ENCODE results near the gene CAPN15. TPM values are rescaled to one million over a fixed set of nuclear protein-coding genes. Genes with fewer than 3 reads are reported as not detected.

Gene CAPN15
- total RNA-seq, 4 donors from 2014 or later: 19.6 to 42.6 (median 29.0) TPM

- intact Hi-C loops (cut with DNase I): no loop called here
- TF ChIP-seq POLR2A (IDR thresholded peaks at IDR 0.05): no peak
- TF ChIP-seq, protein P1, sequence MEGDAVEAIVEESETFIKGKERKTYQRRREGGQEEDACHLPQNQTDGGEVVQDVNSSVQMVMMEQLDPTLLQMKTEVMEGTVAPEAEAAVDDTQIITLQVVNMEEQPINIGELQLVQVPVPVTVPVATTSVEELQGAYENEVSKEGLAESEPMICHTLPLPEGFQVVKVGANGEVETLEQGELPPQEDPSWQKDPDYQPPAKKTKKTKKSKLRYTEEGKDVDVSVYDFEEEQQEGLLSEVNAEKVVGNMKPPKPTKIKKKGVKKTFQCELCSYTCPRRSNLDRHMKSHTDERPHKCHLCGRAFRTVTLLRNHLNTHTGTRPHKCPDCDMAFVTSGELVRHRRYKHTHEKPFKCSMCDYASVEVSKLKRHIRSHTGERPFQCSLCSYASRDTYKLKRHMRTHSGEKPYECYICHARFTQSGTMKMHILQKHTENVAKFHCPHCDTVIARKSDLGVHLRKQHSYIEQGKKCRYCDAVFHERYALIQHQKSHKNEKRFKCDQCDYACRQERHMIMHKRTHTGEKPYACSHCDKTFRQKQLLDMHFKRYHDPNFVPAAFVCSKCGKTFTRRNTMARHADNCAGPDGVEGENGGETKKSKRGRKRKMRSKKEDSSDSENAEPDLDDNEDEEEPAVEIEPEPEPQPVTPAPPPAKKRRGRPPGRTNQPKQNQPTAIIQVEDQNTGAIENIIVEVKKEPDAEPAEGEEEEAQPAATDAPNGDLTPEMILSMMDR (IDR thresholded peaks at IDR 0.05): no peak
- DNase-seq: no peak
Observed at GRCh38 chr16:519841-520687, 7.4 kb upstream of the CAPN15 start.

GRCh38 chr16:520847-521246 is 6.7 kb upstream of the CAPN15 start:
- intact Hi-C loops (cut with DNase I): no loop called here
- Histone ChIP-seq H3K27me3 (no peaks in the 10 kb centered on the region), H3K4me1 (peaks cover 2 to 8% of the 10 kb centered on the region in 2 donors), H3K9me3 (no peaks in the 10 kb centered on the region), H3K4me3 (replicated peaks in 1 of 3) (no peak overlapping the region), H3K36me3 (peaks cover 8 to 14% of the 10 kb centered on the region in 2 donors), H3K27ac (no peak overlapping the region)
- no peak for DNase-seq
- WGBS, 2 donors: 89 to 90% methylated on average over 11 to 12 of the region's 13 CpGs
- no peak for TF ChIP-seq POLR2A (IDR thresholded peaks at IDR 0.05)
- TF ChIP-seq, protein P1 (IDR thresholded peaks at IDR 0.05): no peak

More at GRCh38 chr16:519841-520687, 7.4 kb upstream of the CAPN15 start:
- Histone ChIP-seq H3K4me1 (peaks cover 0 to under 1% of the 10 kb centered on the region in 2 donors), H3K27me3 (no peaks in the 10 kb centered on the region), H3K4me3 (replicated peaks in 1 of 3) (no peak overlapping the region), H3K27ac (no peak overlapping the region), H3K9me3 (no peaks in the 10 kb centered on the region), H3K36me3 (peaks cover 8 to 17% of the 10 kb centered on the region in 2 donors)
- 89 to 92% methylated on average over 18 to 20 of the region's 35 CpGs for WGBS, 2 donors

DNA sequence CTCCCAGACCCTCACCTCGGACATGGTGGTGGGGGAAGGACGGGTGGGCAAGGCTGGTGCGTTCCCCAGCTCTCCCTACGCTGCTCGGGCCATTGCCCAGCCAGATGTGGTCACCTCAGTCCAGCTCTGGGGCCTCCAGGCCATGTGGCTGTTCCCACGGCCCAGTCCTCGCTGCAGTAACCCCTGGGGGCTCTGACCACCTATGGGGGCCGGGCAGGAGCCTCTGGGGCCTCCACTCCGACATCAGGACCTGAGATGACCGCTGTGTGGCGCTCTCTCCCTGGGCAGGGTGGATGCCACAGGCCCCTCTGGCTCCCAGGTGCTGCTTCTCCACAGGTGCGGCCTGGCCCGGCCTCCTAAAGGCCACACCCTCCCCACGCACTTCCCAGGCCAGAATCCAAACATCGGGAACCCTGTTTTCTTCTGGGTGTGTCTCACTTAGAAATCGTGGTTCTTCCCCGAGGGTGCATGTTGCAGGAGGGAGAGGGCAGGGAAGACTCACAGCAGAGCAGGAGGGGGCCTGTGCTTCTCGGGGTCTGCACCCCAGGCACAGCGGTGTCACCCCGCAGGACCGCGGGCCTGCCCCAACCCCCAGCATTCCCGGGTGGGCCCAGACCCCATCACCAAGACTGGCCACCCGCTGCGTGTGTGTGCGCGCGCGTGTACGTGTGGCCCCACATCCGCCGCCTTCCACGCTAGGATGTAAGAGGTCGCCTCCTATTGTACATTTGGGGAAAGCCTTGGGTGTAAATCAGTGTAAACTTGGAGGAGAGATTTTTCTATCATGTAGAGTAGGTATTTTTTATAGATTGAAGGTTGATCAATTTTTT is 5.9 kb upstream of the CAPN15 start:
- intact Hi-C loops (cut with DNase I): no loop called here
- no peaks in the 10 kb centered on the region for H3K9me3 ChIP-seq
- H3K36me3 ChIP-seq: peaks cover 8 to 12% of the 10 kb centered on the region in 2 donors
- H3K27me3 ChIP-seq: no peaks in the 10 kb centered on the region
- H3K4me1 ChIP-seq: peaks cover 10 to 16% of the 10 kb centered on the region in 2 donors
- H3K27ac ChIP-seq: no peak overlapping the region
- 73 to 89% methylated on average over 16 to 24 of the region's 34 CpGs for WGBS, 2 donors
- no peak overlapping the region for H3K4me3 ChIP-seq (replicated peaks in 1 of 3)
- no peak for DNase-seq
- TF ChIP-seq POLR2A (IDR thresholded peaks at IDR 0.05): no peak
- TF ChIP-seq, protein P1 (IDR thresholded peaks at IDR 0.05): peak in 1 of 6 experiments; percentile 4

DNA sequence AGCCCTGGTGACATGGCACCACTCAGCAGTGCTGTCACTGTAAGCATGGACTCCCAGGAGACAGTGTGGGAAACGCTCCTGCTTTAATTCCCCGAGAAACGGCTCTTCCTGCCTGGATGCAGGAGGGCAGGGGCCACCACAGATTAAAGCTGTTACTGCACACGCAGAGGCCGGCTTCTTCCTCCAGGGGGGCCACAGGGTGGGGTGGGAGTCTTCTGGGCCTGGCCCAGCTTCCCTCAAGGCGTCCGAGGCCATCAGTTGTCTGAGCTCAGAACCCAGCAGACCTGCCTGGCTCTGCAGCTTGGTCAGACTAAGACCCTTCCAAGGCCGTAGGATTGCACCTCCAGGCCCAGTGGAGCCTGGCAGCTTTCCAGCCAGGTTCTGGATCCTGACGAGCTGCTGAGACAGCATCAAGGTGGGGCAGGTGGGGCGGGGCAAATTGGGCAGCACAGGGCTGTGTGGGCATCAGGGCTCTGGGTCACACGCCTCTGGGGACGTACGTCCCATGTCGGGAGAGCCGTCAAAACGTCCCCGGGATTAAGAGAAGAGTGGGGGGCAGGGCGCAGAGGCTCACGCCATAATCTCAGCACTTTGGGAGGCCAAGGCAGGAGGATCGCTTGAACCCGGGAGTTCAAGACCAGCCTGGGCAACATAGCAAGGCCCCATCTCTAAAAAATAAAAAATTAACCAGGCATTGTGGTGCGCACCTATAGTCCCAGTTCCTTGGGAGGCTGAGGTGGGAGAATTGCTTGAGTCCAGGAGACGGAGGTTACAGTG is 5.0 kb upstream of the CAPN15 start:
- intact Hi-C loops (cut with DNase I): no loop called here
- 78 to 82% methylated on average over 15 to 23 of the region's 23 CpGs for WGBS, 2 donors
- no peaks in the 10 kb centered on the region for H3K27me3 ChIP-seq
- peaks cover 8 to 12% of the 10 kb centered on the region in 2 donors for H3K36me3 ChIP-seq
- peaks cover 12 to 16% of the 10 kb centered on the region in 2 donors for H3K4me1 ChIP-seq
- H3K27ac ChIP-seq: no peak overlapping the region
- no peaks in the 10 kb centered on the region for H3K9me3 ChIP-seq
- TF ChIP-seq, protein P1 (IDR thresholded peaks at IDR 0.05): no peak
- TF ChIP-seq POLR2A (IDR thresholded peaks at IDR 0.05): no peak
- H3K4me3 ChIP-seq (replicated peaks in 1 of 3): no peak overlapping the region
- DNase-seq: no peak

All from thyroid gland (tissue), 4 donors.